ENCODE results near the gene DPEP3.
A peak's percentile ranks its signal among the peaks of the same experiment; 100 is the strongest.
"Not testable (repeated sequence)": the region's sequence is repeated elsewhere in the genome, so short reads cannot be mapped to it uniquely, and the experiment has no call there.

Gene DPEP3, protein sequence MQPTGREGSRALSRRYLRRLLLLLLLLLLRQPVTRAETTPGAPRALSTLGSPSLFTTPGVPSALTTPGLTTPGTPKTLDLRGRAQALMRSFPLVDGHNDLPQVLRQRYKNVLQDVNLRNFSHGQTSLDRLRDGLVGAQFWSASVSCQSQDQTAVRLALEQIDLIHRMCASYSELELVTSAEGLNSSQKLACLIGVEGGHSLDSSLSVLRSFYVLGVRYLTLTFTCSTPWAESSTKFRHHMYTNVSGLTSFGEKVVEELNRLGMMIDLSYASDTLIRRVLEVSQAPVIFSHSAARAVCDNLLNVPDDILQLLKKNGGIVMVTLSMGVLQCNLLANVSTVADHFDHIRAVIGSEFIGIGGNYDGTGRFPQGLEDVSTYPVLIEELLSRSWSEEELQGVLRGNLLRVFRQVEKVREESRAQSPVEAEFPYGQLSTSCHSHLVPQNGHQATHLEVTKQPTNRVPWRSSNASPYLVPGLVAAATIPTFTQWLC

DNA sequence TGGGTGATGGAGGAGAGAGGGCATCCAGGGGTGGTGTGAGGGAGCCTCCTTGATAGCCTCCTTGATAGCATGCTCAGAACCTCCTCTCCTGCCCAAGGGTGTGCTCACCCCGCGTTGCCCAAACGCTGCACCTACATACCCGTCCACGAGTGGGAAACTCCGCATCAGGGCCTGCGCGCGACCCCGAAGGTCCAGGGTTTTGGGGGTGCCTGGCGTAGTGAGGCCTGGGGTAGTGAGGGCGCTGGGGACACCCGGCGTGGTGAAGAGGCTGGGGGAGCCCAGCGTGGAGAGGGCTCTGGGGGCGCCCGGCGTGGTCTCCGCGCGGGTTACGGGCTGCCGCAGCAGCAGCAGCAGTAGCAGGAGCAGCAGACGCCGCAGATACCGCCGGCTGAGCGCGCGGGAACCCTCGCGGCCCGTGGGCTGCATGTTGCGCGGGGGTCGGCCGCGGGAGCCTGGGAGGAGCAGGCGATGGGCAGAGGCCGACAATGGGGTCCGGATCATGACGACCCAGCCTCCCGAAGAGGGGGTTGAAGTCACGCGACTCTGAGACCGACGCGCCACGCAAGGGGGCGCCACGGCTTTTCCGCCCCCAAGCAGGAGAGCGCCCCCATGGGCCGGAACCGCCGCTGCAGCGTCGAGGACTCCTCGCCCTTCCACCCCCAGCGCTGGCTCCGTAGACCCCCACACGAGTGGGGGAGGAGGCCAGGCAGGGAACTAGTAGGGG lies at the start of gene DPEP3:
DPEP3 (minus strand) TSS at position 545 of the 724 bp plus-strand sequence; CDS start at position 426, 119 bp downstream.
- no peak for DNase-seq (ENCODE audit: low read depth)

DNA sequence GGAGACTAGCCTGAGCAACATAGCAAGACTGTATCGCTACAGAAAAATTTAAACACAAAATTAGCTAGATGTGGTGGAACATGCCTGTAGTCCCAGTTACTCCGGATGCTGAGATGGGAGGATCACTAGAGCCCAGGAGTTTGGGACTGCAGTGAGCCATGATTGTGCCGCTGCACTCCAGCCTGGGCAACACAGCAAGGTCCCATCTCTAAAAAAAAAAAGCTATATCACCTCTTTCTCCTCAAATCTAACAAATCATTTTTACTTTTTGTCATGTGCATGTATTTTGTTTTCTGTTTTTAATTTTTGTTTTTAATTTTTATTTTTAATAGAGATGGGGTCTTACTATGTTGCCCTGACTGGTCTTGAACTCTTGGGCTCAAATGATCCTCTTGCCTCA lies 48.7 kb upstream of the DPEP3 start:
- no peak for DNase-seq (ENCODE audit: low read depth)

DNA sequence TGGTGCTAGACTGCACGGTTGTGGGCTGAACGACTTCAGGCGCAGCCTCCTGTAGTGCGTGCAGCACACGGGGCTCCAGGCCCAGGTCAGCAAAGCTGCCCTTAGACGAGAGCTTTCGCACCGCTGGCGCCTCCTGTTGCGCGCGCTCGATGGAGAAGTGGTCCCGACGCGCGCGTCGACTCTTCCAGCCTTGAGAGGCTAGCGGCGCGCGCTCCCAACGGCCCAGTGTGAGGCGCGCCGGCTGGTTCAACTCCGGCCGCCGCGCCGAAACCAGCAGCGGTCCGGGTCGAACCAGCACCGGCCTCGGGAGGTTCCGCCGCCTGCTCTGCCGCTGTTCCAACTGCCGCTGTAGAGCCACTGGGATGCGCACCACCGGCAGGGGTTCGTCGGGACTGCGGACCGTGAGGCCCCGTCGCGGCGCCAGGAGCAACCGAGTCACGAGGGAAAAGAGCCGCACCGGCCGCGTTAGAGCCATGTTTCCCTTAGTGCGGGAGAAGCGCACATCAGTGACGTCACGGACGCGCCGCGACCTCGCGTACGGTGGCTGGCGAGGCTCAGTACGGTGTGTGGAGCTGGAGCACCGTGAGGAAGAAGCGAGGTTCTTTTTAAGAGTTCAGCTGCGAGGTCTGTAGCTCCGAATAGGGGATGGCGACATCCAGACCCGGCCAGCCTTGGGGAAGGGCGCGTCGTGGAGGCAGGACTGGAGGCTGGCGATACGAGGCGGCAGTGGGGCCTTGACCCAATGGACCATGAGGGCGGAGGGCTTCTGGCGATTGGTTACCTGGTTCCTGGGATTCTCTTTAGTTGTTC lies 42.6 kb upstream of the DPEP3 start, which contains the start of the genes DDX28 and DUS2:
DDX28 (minus strand) TSS at position 505 of the 810 bp plus-strand sequence; CDS start at position 475, 30 bp downstream.
DUS2 (plus strand) TSS at position 557 of the 810 bp plus-strand sequence. CDS start 14,740 bp downstream, outside the sequence.
- DNase-seq (ENCODE audit: low read depth): peak; percentile 89

DNA sequence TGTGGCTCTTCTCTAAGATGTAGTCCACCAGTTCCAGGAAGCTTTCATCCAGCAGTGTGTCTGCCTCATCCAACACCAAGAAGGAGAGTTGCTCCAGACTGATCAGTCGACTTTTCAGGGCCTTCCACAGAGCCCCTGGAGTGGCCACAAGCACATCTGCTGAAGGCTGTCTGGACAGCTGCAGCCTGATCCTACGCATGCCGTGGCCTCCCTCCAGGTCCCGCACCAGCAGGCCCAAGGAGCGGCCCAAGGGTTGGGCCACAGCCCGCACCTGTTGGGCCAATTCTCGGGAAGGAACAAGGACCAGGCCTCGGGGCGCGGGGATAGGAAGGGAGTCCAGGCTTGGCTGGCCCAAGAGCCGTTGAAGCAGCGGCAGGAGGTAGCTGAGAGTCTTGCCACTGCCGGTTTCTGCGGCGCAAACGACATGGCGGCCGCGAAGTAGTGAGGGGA lies 42.0 kb upstream of the DPEP3 start:
- no peak for DNase-seq (ENCODE audit: low read depth)

DNA sequence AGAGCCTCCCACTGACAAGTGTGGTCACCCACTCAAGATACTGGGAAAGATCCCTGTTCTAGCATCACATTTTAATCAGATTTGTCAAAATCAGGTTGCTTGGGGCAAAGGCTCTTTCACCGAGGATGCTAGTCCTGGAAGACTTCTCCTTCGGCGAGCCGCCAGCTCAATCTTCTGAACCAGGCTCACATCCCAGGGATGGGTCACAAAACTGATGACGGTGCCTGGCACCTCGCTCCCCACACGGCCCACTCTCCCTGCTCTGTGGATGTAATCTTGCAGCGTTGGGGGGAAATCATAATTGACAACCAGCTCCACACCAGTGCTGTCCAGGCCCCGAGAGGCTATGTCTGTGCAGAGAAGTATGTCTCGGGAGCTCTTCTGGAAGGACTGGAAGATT lies 41.2 kb upstream of the DPEP3 start:
- no peak for DNase-seq (ENCODE audit: low read depth)

DNA sequence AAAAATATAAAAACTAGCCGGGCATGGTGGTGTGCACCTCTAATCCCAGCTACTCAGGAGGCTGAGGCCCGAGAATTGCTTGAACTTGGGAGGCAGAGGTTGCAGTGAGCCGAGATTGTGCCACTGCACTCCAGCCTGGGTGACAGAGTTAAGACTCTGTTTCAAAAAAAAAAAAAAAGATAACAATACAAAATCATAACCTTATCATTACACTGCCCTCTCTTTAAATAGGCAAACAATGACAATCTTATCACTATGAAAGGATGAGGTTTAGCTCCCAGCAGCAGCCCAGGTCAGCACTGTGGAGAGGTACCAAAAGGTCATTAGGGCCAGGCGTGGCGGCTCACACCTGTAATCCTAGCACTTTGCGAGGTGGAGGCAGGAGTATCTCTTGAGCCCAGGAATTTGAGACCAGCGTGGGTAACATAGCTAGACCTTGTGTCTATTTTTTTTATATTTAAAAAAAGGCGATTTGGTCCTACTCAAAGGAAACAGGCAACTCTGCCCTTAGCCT lies 38.9 kb upstream of the DPEP3 start:
- no peak for DNase-seq (ENCODE audit: low read depth)

DNA sequence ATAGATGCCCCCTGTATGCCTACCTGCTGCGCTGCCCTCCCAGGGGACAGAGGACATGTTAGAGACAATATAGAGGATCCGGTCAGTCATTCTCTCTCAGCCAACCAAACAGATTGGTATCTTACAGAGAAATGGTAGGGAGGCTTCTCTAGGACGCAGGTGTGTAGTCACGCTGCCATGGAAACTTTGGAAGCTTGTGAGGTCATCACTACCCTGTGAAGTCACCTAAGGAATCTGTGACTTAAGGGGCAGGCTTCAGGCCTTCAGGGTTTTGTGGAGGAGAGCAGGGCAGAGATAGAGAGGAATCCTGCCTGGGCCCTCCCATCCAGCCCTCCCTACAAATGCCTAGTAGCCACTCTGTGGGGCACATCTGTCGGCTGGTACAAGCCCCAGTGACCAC lies 35.4 kb upstream of the DPEP3 start, which contains the start of gene DPEP2NB:
DPEP2NB (minus strand) TSS at position 231 of the 400 bp plus-strand sequence; CDS start at position 90, 141 bp downstream.
- DNase-seq (ENCODE audit: low read depth): no peak

DNA sequence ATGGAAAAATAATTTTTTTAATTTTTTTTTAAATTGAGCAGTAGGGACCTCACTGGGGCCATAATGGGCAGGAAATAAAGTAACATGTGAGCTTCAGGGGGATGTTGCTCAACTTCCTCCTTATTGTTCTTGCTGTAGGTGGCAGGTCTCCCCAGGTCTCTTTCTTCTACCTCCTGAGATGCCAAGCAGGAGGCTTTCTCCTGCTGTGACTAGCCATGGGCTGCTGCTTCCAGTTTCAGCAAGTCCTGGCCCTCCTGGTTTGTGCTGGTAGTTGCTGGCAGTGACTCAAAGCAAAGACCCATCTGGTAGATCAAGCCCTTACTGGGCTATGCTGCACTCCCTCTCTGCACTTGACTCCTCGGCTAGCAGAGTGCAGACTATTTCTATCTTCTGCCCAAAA lies 33.1 kb upstream of the DPEP3 start:
- no peak for DNase-seq (ENCODE audit: low read depth)

DNA sequence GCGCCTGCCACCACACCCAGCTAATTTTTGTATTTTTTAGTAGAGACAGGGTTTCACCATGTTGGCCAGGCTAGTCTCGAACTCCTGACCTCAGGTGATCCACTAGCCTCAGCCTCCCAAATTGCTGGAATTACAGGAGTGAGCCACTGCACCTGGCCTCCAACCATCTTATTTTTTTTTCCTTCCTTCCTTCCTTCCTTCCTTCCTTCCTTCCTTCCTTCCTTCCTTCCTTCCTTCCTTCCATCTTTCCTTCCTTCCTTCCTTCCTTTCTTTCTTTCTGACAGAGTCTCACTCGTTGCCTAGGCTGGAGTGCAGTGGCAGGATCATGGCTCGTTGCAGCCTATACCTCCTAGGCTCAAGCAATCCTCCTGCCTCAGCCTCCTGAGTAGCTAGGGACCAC lies 29.6 kb upstream of the DPEP3 start:
- not testable (repeated sequence) for DNase-seq (ENCODE audit: low read depth)

DNA sequence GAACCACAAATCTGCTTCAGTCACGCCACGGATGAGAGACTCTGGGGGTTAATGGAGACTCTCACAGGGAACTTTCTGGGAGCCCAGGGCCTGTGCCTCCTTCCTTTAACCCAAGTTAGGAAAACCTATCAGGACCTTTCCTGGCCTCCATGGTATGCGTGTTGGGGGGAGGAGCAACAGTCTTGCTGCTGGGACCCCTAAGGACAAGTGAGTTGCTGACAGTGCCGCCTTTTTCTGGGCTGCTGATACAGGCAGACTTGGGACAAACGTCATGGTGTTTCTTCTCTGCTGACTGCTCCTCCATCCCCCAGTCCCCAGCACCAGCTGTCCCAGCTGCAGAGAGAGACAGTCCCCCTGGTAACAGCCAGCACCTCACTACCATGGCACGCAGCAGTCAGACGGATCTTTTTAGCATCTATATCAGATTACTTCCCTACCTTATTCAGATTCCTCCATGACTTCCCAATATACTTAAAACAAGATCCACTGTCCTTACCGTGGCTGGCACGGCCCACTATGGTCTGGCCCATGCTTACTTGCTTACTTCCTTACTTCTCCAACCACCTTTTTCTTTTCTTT lies 28.9 kb upstream of the DPEP3 start:
- no peak for DNase-seq (ENCODE audit: low read depth)

DNA sequence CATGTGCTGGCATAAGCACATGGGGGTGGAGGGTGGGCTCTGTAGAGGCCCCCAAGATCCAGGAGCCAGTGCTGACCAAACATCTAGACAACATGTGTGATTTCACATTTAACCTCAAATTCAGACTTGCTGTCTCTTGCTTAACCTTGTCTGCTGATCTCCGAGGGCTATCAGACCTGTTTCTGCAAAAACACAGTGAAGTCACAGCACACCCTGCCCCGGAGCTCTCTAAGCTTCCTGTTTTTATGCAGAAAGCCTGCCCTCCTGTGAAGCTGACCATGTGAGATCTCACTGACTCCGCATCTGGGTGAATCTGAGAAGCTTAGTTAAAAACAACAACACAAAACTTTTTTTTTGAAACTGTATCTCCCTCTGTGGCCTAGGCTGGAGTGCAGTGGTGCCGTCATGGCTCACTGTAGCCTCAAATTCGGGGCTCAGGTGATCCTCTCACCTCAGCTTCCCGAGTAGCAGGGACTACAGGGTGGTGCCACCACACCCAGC lies 25.5 kb upstream of the DPEP3 start:
- DNase-seq (ENCODE audit: low read depth): peak; percentile 33

DNA sequence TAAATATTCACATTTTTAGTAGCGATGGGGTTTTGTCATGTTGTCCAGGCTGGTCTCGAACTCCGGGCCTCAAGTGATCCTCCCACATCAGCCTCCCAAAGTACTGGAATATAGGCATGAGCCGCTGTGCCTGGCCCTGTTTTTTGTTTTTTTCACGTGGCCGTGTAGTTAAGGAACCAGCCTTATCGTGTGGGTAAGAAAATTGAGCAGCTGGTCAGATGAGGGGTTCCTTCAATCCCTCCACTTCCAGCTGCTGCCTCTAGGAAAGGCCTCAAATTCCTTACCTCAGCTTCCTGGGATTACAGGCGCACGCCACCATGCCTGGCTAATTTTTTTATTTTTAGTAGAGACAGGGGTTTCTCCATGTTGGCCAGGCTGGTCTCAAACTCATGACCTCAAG lies 24.9 kb upstream of the DPEP3 start:
- DNase-seq (ENCODE audit: low read depth): no peak

DNA sequence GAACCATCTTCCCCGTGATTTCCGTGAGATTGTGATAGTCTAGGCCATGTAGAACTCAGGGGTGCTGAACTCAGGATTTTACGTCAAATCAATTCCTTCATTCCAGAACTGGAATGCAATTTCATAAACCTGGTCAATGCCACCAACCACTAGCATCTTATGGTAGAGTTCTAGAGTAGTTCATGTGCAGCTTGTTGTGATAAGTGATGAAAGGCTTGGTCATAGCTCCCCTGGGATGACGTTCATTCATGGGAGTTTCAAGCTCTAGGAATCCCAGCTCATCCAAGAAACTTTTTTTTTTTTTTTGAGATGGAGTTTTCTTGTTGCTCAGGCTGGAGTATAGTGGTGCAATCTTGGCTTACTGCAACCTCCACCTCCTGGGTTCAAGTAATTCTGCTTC lies 22.7 kb upstream of the DPEP3 start:
- DNase-seq (ENCODE audit: low read depth): no peak

DNA sequence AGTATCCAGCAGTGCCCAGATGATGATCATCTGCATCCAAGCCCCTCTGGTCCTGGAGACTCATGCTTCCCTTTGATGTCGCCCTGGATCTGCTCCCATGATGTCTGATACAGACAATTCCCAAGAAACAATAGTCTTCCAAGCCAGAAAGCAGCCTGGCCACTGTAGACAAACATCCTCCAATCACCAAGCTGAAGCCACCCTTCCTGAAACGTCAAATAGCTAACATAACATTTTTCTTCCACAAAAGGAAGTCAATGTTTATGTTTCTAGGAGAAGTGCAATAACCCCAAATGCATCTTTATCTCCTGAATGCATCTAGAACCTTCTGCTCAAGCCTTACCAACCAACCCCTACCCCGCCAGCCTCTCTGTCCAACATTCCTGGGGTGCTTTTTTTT lies 20.2 kb upstream of the DPEP3 start:
- DNase-seq (ENCODE audit: low read depth): no peak

DNA sequence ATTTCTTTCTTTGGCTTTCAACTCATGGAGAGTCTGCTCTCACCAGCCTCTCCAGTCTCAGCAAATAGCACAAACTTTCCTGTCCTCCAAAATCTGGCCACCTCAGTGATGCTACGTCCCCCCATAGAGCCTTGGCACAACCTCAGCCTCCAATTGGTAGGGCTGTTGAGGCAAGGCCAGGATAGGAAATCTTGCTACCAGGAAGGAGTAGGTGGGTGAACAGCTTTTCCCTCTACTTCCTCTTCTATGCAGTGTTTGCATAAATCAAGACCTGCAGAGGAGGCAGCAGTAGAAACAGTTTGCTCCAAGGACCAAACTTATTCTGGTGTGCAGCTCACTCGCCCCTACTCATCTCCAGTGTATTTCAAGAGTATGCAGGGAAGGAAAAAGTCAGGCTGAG lies 19.7 kb upstream of the DPEP3 start:
- no peak for DNase-seq (ENCODE audit: low read depth)

DNA sequence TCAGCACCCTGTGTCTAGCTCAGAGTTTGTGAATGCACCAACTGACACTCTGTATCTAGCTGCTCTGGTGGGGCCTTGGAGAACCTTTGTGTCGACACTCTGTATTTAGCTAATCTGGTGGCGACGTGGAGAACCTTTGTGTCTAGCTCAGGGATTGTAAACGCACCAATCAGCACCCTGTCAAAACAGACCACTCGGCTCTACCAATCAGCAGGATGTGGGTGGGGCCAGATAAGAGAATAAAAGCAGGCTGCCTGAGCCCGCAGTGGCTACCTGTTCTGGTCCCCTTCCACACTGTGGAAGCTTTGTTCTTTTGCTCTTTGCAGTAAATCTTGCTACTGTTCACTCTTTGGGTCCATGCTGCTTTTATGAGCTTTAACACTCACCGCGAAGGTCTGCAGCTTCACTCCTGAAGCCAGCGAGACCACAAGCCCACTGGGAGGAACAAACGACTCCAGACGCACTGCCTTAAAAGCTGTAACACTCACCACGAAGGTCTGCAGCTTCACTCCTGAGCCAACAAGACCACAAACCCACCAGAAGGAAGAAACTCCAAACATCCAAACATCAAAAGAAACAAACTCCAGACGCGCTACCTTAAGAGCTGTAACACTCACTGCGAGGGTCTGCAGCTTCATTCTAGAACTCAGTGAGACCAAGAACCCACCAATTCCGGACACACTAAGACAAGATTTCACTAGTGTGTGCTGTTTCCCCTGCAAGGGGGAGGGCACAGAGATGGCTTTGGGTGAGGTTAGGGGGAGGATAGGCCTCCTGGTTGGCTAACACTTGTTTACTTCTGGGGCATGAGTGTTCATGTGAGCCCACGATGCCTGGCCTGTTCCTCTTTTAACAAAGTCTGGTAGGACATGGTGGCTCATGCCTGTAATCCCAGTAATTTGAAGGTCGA lies 18.7 kb upstream of the DPEP3 start, which contains the start of gene DPEP2:
DPEP2 (minus strand) TSS at position 706 of the 910 bp plus-strand sequence. CDS start 6,272 bp downstream, outside the sequence.
- peak; percentile 32 for DNase-seq (ENCODE audit: low read depth)

DNA sequence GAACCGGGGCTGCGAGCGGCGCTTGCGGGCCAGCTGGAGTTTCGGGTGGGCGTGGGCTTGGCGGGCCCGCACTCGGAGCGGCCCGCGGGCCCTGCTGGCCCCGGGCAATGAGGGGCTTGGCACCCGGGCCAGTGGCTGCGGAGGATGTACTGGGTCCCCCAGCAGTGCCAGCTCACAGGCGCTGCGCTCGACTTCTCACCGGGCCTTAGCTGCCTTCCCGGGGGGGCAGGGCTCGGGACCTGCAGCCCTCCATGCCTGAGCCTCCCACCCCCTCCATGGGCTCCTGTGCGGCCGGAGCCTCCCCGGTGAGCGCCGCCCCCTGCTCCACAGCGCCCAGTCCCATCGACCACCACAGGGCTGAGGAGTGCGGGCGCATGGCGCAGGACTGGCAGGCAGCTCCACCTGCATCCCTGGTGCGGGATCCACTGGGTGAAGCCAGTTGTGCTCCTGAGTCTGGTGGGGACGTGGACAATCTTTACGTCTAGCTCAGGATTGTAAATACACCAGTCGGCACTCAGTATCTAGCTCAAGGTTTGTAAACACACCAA lies 18.0 kb upstream of the DPEP3 start:
- not testable (repeated sequence) for DNase-seq (ENCODE audit: low read depth)

DNA sequence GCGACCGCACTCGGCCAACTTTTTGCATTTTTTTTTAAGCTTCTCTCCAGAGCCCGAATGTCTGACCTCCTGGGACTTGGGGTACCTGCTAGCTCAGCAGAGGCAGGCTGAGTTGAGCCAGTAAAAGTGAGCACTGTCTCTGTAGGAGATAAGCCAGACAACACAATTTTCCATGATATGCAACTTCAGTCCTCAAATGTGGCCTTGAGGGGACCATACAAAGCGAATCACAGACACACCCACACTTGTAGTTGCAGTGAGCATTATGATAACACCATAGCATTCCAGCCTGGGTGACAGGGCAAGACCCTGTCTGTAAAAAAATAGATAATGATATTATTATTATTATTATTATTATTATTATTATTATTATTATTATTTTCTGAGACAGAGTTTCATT lies 16.4 kb upstream of the DPEP3 start:
- DNase-seq (ENCODE audit: low read depth): no peak

DNA sequence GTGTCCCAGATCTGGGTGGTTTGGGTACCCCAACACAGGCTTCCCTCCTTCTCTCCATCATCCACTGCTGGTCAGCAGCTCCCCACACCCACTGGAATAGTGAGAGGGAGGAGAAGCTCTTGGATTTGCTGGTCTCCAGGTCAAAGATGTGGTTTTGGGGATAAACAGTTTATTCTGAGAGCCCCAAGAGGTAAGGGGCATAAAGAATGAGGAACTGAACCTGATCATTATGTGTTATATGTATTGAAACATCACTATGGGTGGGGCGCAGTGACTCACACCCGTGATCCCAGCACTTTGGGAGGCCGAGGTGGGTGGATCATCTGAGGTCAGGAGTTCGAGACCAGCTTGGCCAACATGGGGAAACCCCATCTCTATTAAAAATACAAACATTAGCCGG lies 15.1 kb upstream of the DPEP3 start:
- no peak for DNase-seq (ENCODE audit: low read depth)

DNA sequence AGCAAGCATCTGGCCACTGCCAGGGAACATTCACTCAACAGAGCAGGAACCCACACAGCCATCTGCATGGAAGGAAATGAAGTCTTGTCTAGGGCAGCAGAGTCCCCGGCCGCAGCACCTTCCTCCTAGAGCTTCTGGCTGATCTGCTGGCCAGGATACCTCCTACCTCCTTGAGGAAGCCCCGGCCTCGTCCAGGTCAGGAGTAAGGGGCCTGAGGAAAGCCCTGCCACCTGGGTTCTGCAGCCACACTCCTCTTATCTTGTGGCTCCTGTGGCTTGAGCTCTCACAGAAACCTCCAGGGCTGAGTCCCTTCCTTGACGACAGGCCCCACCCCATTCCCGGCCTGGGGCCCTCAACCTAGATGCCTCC lies 13.7 kb upstream of the DPEP3 start:
- DNase-seq (ENCODE audit: low read depth): not testable (repeated sequence)

Data from activated T-cell treated with anti-CD3 and anti-CD28 coated beads for 1 hour (primary cell).